ENCODE measurements around the gene KRTAP10-1. TPM values are rescaled to one million over a fixed set of nuclear protein-coding genes. Genes with fewer than 3 reads are reported as not detected.
"Not testable (repeated sequence)": the region's sequence is repeated elsewhere in the genome, so short reads cannot be mapped to it uniquely, and the experiment has no call there.

KRTAP10-1 gene
- total RNA-seq, 2 donors from 2014 or later: not detected

DNA sequence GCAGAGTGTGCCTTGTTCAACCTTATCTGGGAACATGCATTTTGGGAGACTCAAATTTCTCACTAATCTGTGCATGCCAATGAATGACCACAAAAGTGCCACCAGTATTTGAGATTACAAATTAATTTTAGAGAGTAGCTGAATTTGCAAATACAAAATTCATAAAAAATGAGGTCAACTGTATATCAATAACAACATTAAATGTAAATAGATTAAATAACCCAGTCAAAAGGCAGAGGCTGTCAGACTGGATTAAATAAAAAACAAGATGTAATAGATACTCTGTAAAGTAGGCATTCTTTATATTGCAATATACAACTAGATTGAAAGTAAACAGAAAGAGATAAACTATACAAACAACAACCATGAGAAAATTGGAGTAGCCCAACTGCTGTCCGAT, 24.1 kb upstream of the KRTAP10-1 start:
- Histone ChIP-seq H3K9me3 (peaks cover 5% of the 10 kb centered on the region), H3K36me3 (no peaks in the 10 kb centered on the region), H3K27ac (no peak overlapping the region), H3K4me3 (no peak overlapping the region), H3K27me3 (replicated peaks; ENCODE audit: insufficient read depth) (no peaks in the 10 kb centered on the region), H3K4me1 (ENCODE audit: control insufficient read depth in 1 of 2, low read depth in 2 of 2) (no peaks in the 10 kb centered on the region)
- DNase-seq (ENCODE audit: low spot score) (no peak), ATAC-seq (ENCODE audit: insufficient number of reproducible peaks, low FRiP score, low read depth) (no peak)
- TF ChIP-seq CTCF (IDR thresholded peaks at IDR 0.05): no peak

DNA sequence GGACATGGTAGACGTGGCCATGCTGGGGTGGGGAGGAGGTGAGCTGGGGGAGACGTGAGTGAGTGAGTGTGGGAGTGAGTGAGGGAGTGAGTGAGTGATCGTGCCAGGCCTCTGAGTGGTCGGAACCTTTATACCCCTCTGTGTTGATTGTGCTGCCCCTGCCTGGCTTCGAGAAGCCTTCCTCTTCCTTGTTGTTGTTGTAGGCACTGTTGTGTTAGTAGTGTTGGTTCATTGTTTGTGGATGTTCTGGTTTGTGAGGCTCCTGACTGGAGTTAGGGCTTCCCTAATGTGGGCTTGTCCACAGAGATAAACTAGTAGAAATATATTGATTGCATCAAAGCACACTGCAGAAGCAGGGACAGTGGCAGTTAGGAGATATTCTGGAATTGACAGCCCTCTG, 18.7 kb upstream of the KRTAP10-1 start, which contains the start of gene KRTAP10-3:
TSS of gene KRTAP10-3 (minus strand) at position 101 of the 400 bp plus-strand sequence. CDS start at position 21, 80 bp downstream.
- ATAC-seq (ENCODE audit: insufficient number of reproducible peaks, low FRiP score, low read depth): no peak
- peaks cover 5% of the 10 kb centered on the region for H3K9me3 ChIP-seq
- H3K36me3 ChIP-seq: no peaks in the 10 kb centered on the region
- H3K4me1 ChIP-seq (ENCODE audit: control insufficient read depth in 1 of 2, low read depth in 2 of 2): no peaks in the 10 kb centered on the region
- no peaks in the 10 kb centered on the region for H3K27me3 ChIP-seq (replicated peaks; ENCODE audit: insufficient read depth)
- no peak within 1 kb of the TSS for H3K4me3 ChIP-seq
- DNase-seq (ENCODE audit: low spot score): no peak
- H3K27ac ChIP-seq: no peak within 1 kb of the TSS
- no peak for TF ChIP-seq CTCF (IDR thresholded peaks at IDR 0.05)

GRCh38 chr21:44558329-44558675, 18.3 kb upstream of the KRTAP10-1 start:
- not testable (repeated sequence) for H3K27me3 ChIP-seq (replicated peaks; ENCODE audit: insufficient read depth); H3K4me3 ChIP-seq; DNase-seq (ENCODE audit: low spot score)

GRCh38 chr21:44557491-44558328, 17.7 kb upstream of the KRTAP10-1 start:
- DNase-seq (ENCODE audit: low spot score): no peak
- Histone ChIP-seq H3K4me1 (ENCODE audit: control insufficient read depth in 1 of 2, low read depth in 2 of 2) (no peaks in the 10 kb centered on the region), H3K36me3 (no peaks in the 10 kb centered on the region), H3K9me3 (peaks cover 4% of the 10 kb centered on the region), H3K27me3 (replicated peaks; ENCODE audit: insufficient read depth) (no peaks in the 10 kb centered on the region), H3K4me3 (no peak overlapping the region), H3K27ac (no peak overlapping the region)
- ATAC-seq (ENCODE audit: insufficient number of reproducible peaks, low FRiP score, low read depth): no peak
- no peak for TF ChIP-seq CTCF (IDR thresholded peaks at IDR 0.05)

More at GRCh38 chr21:44558329-44558675, 18.3 kb upstream of the KRTAP10-1 start:
- H3K36me3 ChIP-seq; H3K27ac ChIP-seq; H3K9me3 ChIP-seq; H3K4me1 ChIP-seq (ENCODE audit: control insufficient read depth in 1 of 2, low read depth in 2 of 2); ATAC-seq (ENCODE audit: insufficient number of reproducible peaks, low FRiP score, low read depth): not testable (repeated sequence)

GRCh38 chr21:44556879-44557278, 16.9 kb upstream of the KRTAP10-1 start:
- no peak overlapping the region for H3K4me3 ChIP-seq
- no peak for DNase-seq (ENCODE audit: low spot score)
- H3K4me1 ChIP-seq (ENCODE audit: control insufficient read depth in 1 of 2, low read depth in 2 of 2): no peaks in the 10 kb centered on the region
- no peak for ATAC-seq (ENCODE audit: insufficient number of reproducible peaks, low FRiP score, low read depth)
- no peaks in the 10 kb centered on the region for H3K36me3 ChIP-seq
- H3K27ac ChIP-seq: no peak overlapping the region
- H3K9me3 ChIP-seq: no peaks in the 10 kb centered on the region
- no peaks in the 10 kb centered on the region for H3K27me3 ChIP-seq (replicated peaks; ENCODE audit: insufficient read depth)
- no peak for TF ChIP-seq CTCF (IDR thresholded peaks at IDR 0.05)

All from thoracic aorta (tissue), 2 donors.